HUDEP-2 (cell line): Measurements from ENCODE around the gene CYB561D2.

Source experiments
- DNase-seq, 76 experiments: peaks; one replicate each; lab custom pipeline; 2025; ENCODE audit not compliant: unreplicated experiment in 76 of 76; lab: John Stamatoyannopoulos, UW

The CYB561D2 gene

GRCh38 chr3:50323092-50323600 lies 27.5 kb upstream of the CYB561D2 start:
- no peak for DNase-seq

- no peak for DNase-seq
These were observed 27.0 kb upstream of the CYB561D2 start for GRCh38 chr3:50323614-50324199.

DNA sequence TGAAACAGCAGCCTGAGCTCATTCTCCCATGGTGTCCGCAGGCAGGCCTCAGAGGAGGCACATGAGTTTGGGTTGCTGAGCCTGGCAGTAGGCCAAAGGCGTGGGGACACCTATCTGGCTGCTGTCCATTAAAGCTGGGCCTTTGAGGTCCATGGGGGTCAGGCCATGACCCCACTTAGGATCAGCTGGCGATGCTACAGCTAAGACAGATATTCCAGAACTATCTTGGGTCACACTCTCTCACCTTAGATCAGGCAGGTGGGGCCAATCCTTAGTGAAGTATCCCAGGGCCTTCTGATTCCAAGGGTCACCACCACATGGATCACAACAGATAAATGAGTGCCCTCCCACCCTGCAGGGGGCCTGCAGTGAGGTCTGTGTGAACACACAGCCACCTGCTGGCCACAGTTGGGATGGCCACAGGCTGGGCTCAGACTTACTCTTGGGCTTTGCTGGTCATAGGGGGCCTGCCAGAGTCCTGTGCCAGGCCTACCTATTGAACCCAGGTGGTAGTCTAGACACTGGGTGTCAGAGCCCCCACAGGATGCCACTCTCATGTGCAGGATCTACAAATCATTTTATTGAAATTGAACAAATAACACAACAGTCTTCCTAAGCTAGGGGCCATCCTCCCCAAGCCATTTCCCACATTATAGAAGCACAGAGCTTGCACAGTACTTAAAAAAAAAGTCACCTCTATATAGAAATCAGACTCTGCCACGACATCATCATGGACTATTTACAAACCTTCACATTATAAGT lies 26.1 kb upstream of the CYB561D2 start:
- DNase-seq = peak in 56 of 76 experiments; percentile 2 to 79 (median 49)

GRCh38 chr3:50325113-50325480 lies 25.6 kb upstream of the CYB561D2 start:
- DNase-seq = peak in 14 of 76 experiments; percentile 11 to 51 (median 22)

- DNase-seq = no peak
These were observed 25.0 kb upstream of the CYB561D2 start for GRCh38 chr3:50325497-50326181.

DNA sequence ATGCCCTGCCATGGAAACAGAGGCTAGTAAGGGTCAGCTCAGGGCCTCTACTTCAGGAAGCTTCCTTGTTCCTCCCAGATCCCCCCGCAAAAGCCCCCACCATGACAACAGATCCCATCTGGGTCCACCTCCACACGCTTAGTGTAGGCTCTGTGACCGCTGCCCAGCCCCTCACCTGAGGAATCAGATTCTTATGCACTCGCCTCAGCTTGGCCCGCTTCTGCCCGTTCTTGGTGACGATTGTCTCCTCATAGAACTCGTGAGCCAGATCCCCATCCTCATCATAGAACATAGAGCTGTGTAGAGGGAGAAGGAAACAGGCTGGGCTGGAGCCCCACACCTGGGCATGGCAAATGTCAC lies 24.5 kb upstream of the CYB561D2 start:
- DNase-seq = no peak

DNA sequence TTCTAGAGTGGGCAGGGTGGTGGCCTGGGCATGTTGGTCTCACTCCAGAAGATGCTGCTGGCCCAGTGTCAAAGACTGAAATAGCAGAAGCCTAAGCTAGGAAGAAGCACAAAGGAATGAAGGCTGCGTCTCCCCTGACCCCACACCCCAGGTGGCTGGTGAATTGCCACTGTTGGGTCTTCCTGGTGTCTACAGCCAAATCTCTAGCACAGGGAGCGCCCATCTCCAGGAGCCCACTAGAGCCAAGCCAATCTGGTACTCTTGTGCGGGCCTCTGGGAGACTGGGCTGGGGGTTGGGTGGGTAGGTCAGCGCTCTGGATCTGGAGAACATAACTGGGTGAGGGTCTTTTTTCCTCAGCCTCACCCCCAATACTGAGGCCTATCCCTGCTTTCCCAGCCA lies 23.5 kb upstream of the CYB561D2 start:
- DNase-seq = no peak

GRCh38 chr3:50327943-50328691 lies 22.5 kb upstream of the CYB561D2 start, which contains the start of gene TUSC2:
TSS of gene TUSC2 (minus strand) at chr3:50328223. CDS start at chr3:50328099, 124 bp downstream.
- DNase-seq = peak in 74 of 76 experiments; percentile 49 to 95 (median 89)

- no peak for DNase-seq
These were observed 20.3 kb upstream of the CYB561D2 start for GRCh38 chr3:50330330-50330729.

DNA sequence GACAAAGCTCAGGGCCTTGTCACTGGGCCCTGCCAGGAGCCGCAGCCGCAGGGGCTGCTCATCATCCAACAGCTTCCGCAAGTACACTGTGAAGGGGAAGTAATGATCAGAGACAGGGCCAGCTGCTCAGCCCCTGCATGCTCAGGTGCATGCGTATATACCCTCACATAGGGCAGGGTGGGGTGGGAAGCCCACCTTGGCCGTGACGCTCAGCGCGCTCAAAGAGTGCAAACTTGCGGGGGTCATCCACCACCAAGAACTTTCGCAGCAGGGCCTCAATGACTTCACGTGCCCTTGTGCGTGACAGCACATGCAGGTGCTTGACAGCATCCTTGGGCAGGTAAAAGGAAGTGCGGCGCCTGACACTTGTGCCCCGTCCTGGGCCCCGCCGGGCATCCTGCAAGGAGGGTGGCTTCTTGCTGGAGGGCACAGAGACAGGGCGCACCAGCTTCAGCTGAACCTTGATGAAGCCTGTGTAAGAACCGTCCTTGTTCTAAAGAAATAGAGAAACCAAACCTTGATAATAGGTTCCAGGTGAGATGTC lies 19.2 kb upstream of the CYB561D2 start:
- no peak for DNase-seq

- no peak for DNase-seq
These were observed 16.8 kb upstream of the CYB561D2 start for GRCh38 chr3:50333744-50334328.

GRCh38 chr3:50334339-50335075 lies 16.2 kb upstream of the CYB561D2 start:
- no peak for DNase-seq

DNA sequence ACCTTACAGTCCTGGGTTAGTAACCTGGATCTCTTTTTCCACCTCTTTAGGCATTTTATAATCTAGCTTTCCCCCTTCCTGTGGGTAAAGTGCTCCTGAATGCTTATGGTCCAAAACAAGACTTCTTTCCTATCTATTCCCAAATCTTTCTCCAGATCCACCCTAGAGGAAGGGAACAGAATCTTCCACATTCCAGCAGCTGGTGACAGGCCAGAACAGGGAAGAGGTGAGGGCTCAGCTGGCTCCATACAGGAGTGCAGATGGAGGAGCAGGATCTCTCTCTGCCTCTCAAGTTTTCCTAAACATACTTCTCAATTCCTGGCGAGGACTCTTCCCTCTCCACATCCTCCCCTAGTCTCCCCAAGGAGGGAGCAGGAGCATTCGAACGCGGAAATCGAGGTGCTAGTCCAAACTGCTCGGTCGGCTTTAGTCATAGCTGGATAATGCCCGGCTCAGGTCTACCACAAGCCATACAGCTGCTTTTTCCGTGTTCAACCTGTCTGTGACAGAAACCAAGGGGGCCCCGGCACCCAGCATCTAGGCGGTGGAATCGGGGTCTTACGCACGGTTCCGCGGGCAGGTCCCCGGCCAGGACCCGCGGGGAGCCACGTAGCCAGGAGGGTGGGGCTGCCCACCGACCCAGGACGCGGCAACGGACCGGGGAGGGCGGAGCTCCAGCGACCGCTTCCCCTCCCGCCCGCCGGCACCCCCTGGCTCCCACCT lies 14.0 kb upstream of the CYB561D2 start:
- DNase-seq = peak in 5 of 76 experiments; percentile 45 to 65 (median 54)

GRCh38 chr3:50337175-50337861 lies 13.3 kb upstream of the CYB561D2 start:
- peak in 75 of 76 experiments; percentile 59 to 99 (median 98) for DNase-seq

- DNase-seq = peak in 9 of 76 experiments; percentile 18 to 58 (median 34)
These were observed 11.7 kb upstream of the CYB561D2 start for GRCh38 chr3:50338965-50339364.

DNA sequence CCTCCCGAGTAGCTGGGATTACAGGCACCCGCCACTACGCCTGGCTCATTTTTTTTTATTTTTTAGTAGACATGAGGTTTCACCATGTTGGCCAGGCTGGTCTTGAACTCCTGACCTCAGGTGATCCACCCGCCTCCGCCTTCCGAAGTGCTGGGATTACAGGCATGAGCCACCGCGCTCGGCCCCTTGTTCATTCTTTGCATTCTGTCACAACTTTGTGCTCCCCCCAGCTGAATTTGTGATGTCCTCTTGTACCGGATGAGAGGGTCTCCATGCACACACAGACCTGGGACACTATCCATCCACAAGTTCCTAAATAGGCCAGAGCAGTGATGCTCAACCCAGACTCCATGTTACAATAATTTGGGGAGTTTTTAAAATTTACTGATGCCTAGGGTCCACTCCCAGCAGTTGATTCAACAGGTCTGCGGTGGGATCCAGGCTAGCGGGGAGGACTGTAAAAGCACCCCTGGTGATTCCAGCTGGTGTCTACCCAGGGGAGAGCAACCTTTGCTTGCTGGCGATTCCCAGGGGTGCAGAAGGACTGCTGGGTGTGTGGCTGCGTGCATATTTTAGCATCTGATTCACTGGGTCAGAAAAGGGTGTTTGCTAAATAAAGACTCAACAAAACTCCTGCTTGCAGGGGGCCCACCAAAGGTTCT lies 11.0 kb upstream of the CYB561D2 start:
- peak in 2 of 76 experiments; percentile 35 to 43 for DNase-seq

- peak in 3 of 76 experiments; percentile 24 to 43 (median 32) for DNase-seq
These were observed 10.6 kb upstream of the CYB561D2 start for GRCh38 chr3:50340147-50340447.
